Measurements from ENCODE around the gene KISS1R. TPM values are rescaled to one million over a fixed set of nuclear protein-coding genes. Genes with fewer than 3 reads are reported as not detected.
A peak's percentile ranks its signal among the peaks of the same experiment; 100 is the strongest.

Gene KISS1R
- total RNA-seq, 4 donors from 2014 or later = not detected

DNA sequence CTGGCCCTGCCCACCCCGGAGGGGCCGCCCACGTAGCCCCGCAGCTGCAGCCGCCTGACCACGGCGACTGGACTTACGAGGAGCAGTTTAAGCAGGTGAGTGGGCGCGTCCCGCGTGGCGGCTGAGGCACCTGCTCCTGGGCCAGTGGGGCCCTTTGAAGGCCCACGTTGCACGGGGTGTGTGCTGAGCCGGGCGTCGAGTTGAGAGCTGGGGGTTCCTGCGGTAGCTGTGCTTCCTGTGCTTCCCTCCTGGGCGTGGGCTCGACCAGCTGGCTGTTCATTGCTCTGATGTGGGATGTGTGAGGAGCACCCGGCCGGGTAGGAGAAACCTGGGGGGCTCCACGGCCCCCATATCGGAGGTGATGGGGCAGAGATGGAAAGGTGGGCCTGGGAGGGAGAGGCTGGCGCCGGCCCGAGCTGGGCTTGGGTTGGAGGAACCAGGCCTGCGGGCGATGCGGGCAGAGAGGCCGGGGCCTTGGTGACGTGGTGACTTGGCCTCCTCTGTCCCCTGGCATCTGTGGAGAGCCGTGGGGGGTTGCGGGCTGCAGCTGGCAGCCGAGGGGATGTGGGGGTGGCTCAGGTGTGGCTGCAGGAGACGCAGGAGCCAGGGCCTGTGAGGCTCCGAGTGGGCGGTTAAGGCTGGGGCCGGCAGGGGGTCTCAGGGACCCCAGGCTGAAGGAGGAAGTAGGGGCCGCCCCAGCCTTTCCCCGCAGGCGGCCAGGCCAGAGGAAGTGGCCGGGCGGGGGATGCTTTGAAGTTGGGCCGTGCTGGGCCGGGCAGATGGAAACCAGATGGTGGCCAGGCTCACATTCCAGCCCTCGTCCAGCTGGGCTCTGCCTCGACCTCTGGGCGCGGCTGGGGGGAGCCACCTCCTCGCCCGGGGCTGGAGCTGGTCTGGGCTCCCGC lies 15.8 kb downstream of the KISS1R start:
- H3K36me3 ChIP-seq = peaks cover 0 to 24% (median 0%) of the 10 kb centered on the region in 3 donors
- H3K9me3 ChIP-seq = no peaks in the 10 kb centered on the region
- no peaks in the 10 kb centered on the region for H3K27me3 ChIP-seq
- H3K27ac ChIP-seq = peak overlapping the region in 3 of 4 donors; percentile 50 to 71 (median 66)
- WGBS, 2 donors = 35 to 62% methylated on average over 36 of the region's 54 CpGs
- TF ChIP-seq POLR2A (IDR thresholded peaks at IDR 0.05) (peak in 1 of 2 donors; percentile 6), EP300 (IDR thresholded peaks at IDR 0.05) (peak in 1 of 2 donors; percentile 71)
- TF ChIP-seq, protein P1, sequence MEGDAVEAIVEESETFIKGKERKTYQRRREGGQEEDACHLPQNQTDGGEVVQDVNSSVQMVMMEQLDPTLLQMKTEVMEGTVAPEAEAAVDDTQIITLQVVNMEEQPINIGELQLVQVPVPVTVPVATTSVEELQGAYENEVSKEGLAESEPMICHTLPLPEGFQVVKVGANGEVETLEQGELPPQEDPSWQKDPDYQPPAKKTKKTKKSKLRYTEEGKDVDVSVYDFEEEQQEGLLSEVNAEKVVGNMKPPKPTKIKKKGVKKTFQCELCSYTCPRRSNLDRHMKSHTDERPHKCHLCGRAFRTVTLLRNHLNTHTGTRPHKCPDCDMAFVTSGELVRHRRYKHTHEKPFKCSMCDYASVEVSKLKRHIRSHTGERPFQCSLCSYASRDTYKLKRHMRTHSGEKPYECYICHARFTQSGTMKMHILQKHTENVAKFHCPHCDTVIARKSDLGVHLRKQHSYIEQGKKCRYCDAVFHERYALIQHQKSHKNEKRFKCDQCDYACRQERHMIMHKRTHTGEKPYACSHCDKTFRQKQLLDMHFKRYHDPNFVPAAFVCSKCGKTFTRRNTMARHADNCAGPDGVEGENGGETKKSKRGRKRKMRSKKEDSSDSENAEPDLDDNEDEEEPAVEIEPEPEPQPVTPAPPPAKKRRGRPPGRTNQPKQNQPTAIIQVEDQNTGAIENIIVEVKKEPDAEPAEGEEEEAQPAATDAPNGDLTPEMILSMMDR (IDR thresholded peaks at IDR 0.05) = peak in 1 of 5 experiments; percentile 7
- H3K4me1 ChIP-seq = peaks cover 0 to 52% (median 32%) of the 10 kb centered on the region in 4 donors
- H3K4me3 ChIP-seq = peak overlapping the region in 1 of 4 donors; percentile 26
- DNase-seq (ENCODE audit: low spot score in 2 of 2) = peak; percentile 64 to 72

DNA sequence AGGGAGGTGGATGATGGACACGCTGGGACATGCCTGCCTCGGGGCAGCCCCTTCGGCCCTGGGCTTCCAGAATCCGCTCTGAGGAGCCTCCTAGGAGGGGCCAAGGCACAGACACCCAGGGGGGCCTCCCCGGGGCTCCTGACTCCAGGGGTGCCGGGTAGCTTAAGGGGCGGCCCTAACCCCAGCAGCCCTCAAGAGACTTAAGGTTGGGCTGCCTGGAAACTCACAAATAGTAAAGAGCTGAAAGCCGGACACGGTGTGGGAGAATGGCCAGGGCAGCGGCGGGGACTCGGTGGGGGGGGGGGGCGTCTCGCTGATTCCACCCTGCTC lies 16.4 kb downstream of the KISS1R start:
- peaks cover 0 to 46% (median 32%) of the 10 kb centered on the region in 4 donors for H3K4me1 ChIP-seq
- no peaks in the 10 kb centered on the region for H3K9me3 ChIP-seq
- no peaks in the 10 kb centered on the region for H3K27me3 ChIP-seq
- TF ChIP-seq POLR2A (IDR thresholded peaks at IDR 0.05) (no peak), EP300 (IDR thresholded peaks at IDR 0.05) (no peak)
- TF ChIP-seq, protein P1 (IDR thresholded peaks at IDR 0.05) = no peak
- peaks cover 0 to 24% (median 0%) of the 10 kb centered on the region in 3 donors for H3K36me3 ChIP-seq
- 53 to 68% methylated on average over 7 to 12 of the region's 14 CpGs for WGBS, 2 donors
- H3K27ac ChIP-seq = peak overlapping the region in 2 of 4 donors; percentile 66 to 71
- H3K4me3 ChIP-seq = peak overlapping the region in 1 of 4 donors; percentile 26
- no peak for DNase-seq (ENCODE audit: low spot score in 2 of 2)

DNA sequence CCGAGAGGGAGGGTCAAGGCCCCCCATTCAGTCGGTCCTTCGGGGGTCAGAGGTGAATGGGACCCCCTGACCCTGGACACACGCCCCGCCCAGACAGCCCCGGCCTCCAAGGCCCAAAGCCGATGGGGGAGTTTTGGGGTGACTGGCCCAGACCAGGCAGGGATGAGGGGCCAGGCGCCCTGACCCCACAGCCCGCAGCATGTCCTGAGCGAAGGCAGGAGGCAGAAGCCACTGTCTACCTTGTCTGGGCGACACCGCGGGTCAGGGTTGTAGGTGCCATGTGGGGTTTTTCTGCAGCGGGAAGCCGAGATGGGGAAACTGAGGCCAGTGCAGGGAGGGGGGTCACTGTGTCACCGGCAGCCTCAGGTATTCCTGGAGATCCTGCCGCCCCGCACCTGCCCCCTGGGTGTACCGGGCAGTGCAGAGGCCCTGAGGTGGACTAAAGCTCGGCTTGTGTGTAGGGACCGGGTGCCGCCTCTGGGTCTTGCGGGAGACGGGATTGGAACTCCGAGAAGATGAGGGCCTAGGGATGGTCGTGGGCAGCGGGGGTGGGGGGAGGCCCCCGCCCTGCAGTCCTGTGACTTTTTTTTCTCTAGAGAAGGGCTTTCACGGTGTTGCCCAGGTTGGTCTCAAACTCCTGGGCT lies 17.2 kb downstream of the KISS1R start:
- no peak for DNase-seq (ENCODE audit: low spot score in 2 of 2)
- TF ChIP-seq POLR2A (IDR thresholded peaks at IDR 0.05) (no peak), EP300 (IDR thresholded peaks at IDR 0.05) (no peak)
- TF ChIP-seq, protein P1 (IDR thresholded peaks at IDR 0.05) = no peak
- H3K9me3 ChIP-seq = no peaks in the 10 kb centered on the region
- H3K27me3 ChIP-seq = no peaks in the 10 kb centered on the region
- peak overlapping the region in 3 of 4 donors; percentile 17 to 71 (median 58) for H3K27ac ChIP-seq
- 66 to 81% methylated on average over 26 to 29 of the region's 29 CpGs for WGBS, 2 donors
- H3K4me3 ChIP-seq = no peak overlapping the region
- H3K36me3 ChIP-seq = peaks cover 0 to 17% (median 0%) of the 10 kb centered on the region in 3 donors
- H3K4me1 ChIP-seq = peaks cover 0 to 41% (median 32%) of the 10 kb centered on the region in 4 donors

DNA sequence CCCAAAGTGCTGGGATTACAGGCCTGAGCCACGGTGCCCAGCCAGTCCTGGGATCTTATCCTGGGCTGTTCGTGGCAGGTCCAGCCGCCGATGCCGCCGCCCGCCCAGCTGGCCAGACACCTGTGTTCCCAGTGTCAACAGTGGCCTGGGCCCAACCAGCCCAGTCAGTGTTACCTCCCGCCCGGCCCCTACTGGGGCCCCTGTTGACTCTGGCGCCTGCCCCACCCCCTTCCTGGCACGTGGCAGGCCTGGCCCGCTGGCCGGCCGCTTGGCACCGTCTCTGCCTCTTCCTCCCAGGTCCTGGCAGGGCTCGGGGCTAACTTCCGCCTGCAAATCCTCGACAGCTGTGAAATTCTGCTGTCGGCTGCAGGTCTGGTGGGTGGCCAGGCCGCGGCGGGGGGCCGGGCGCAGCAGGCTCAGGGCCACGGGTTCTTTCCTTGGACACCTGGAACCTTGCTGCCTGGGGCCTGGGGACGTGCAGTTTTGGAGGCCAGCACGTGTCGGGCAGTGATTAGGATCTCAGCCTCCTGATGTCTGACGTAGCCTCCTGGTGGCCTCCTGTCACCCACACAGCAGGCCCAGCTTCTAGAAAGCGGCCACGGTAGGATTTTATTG lies 17.8 kb downstream of the KISS1R start:
- no peak for TF ChIP-seq POLR2A (IDR thresholded peaks at IDR 0.05)
- TF ChIP-seq, protein P1 (IDR thresholded peaks at IDR 0.05) = peak in 1 of 5 experiments; percentile 16
- TF ChIP-seq EP300 (IDR thresholded peaks at IDR 0.05) = peak; percentile 76 to 77
- Histone ChIP-seq H3K27me3 (no peaks in the 10 kb centered on the region), H3K27ac (peak overlapping the region in 3 of 4 donors; percentile 17 to 58 (median 55)), H3K4me1 (peaks cover 0 to 46% (median 32%) of the 10 kb centered on the region in 4 donors), H3K36me3 (peaks cover 0 to 11% (median 0%) of the 10 kb centered on the region in 3 donors), H3K4me3 (no peak overlapping the region), H3K9me3 (no peaks in the 10 kb centered on the region)
- DNase-seq (ENCODE audit: low spot score in 2 of 2) = peak; percentile 45 to 58
- 26 to 27% methylated on average over 25 to 27 of the region's 31 CpGs for WGBS, 2 donors
